Measurements from ENCODE around the gene CASP10. TPM values are rescaled to one million over a fixed set of nuclear protein-coding genes. Genes with fewer than 3 reads are reported as not detected.

The CASP10 gene
- polyA plus RNA-seq, 1 experiment, result 2.6 TPM

DNA sequence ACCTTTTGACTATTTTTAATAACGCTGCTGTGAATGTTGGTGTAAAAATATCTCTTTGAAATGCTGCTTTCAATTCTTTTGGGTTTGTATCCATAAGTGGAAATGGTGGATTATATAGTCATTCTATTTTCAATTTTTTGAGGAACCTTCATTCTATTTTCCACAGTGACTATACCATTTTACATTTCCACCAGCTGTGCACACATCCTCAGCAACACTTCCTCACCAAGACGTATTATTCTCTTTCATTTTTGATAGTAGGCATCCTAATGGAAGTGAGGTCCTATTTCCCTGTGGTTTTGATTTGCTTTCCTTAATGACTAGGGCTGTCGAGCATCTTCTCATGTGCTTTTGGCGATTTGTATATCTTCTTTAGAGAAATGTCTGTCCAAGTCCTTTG lies 14.8 kb downstream of the CASP10 start:
- Histone ChIP-seq H3K27me3 (ENCODE audit: control insufficient read depth, insufficient read depth, low read length) (peaks cover 2% of the 10 kb centered on the region), H3K9me3 (ENCODE audit: control insufficient read depth, insufficient read depth, low read length) (no peaks in the 10 kb centered on the region), H3K4me3 (ENCODE audit: low read depth, low read length) (no peak overlapping the region), H3K27ac (ENCODE audit: low read depth, low read length) (no peak overlapping the region)
- TF ChIP-seq, protein P1, sequence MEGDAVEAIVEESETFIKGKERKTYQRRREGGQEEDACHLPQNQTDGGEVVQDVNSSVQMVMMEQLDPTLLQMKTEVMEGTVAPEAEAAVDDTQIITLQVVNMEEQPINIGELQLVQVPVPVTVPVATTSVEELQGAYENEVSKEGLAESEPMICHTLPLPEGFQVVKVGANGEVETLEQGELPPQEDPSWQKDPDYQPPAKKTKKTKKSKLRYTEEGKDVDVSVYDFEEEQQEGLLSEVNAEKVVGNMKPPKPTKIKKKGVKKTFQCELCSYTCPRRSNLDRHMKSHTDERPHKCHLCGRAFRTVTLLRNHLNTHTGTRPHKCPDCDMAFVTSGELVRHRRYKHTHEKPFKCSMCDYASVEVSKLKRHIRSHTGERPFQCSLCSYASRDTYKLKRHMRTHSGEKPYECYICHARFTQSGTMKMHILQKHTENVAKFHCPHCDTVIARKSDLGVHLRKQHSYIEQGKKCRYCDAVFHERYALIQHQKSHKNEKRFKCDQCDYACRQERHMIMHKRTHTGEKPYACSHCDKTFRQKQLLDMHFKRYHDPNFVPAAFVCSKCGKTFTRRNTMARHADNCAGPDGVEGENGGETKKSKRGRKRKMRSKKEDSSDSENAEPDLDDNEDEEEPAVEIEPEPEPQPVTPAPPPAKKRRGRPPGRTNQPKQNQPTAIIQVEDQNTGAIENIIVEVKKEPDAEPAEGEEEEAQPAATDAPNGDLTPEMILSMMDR (IDR thresholded peaks at IDR 0.05; ENCODE audit: low read depth, low read length), result no peak
- DNase-seq (ENCODE audit: low read depth, low spot score), result no peak
- ChIA-PET POLR2A (no interaction called here), CTCF (no interaction called here)

DNA sequence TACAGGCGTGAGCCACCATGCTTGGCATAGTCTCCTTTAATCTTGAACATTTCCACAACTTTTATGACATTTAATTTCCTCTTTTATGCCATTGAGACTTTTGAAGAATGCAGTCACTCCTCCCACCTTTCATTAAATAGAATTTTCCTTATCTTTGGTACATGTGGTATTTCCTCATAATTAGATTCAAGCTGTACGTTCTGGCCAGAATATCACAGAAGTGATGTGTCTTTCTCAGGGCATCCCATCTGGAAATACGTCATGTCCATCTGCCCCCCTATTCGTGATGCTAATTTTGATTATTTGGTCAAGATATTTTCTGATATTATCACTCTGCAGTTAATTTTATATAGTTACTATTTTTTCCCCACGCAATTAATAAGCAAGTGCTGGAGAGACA lies 16.9 kb downstream of the CASP10 start:
- no peaks in the 10 kb centered on the region for H3K27me3 ChIP-seq (ENCODE audit: control insufficient read depth, insufficient read depth, low read length)
- TF ChIP-seq, protein P1 (IDR thresholded peaks at IDR 0.05; ENCODE audit: low read depth, low read length), result no peak
- no peak overlapping the region for H3K27ac ChIP-seq (ENCODE audit: low read depth, low read length)
- H3K4me3 ChIP-seq (ENCODE audit: low read depth, low read length), result no peak overlapping the region
- ChIA-PET CTCF (no interaction called here), POLR2A (no interaction called here)
- H3K9me3 ChIP-seq (ENCODE audit: control insufficient read depth, insufficient read depth, low read length), result no peaks in the 10 kb centered on the region
- DNase-seq (ENCODE audit: low read depth, low spot score), result no peak

DNA sequence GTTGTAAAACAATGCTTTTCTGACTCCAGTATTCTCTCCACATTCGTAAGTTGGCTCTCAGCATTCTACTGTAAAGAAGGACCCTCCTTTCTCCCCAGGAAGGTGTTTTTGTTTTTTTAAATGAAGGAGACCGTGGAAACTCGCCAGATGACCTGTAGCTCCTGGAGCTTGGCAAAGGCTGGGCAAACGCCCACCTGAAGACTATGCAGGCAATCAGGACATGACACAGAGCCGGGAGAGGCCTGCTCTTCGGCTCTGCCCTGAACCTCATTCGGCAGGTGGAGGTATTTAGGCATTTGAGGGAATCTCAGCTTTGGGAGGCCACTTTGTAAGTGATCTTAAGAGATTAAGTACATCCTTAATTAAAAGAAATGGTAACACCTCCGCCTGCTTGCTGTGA lies 17.4 kb downstream of the CASP10 start:
- Histone ChIP-seq H3K27me3 (ENCODE audit: control insufficient read depth, insufficient read depth, low read length) (no peaks in the 10 kb centered on the region), H3K4me3 (ENCODE audit: low read depth, low read length) (no peak overlapping the region), H3K9me3 (ENCODE audit: control insufficient read depth, insufficient read depth, low read length) (no peaks in the 10 kb centered on the region), H3K27ac (ENCODE audit: low read depth, low read length) (no peak overlapping the region)
- ChIA-PET CTCF (interaction anchor here (0.9 to 1.3 kb wide), 2 partner anchors 17 to 32 kb away, joined by 3 to 4 read pairs; partner anchors contain the start of gene CASP10), POLR2A (no interaction called here)
- TF ChIP-seq, protein P1 (IDR thresholded peaks at IDR 0.05; ENCODE audit: low read depth, low read length), result no peak
- DNase-seq (ENCODE audit: low read depth, low spot score), result no peak

DNA sequence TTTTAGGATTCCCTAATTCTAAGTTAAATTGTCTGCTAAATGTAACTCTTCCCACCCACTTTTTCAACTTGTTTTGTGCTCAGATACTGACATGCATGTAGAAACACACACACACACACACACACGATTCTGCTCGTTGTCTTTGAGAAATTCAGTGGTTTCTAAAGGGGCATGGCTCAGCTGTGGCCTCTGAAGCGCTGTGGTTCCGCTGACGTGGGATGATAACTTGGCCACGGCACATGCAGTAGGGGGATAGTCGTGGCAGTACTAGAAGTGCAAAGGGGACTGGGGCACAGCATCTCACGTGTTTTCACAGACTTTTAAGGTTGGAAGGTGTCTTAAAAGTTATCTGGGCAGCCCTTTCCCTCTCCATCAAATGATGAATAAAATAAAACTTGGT lies 18.4 kb downstream of the CASP10 start:
- ChIA-PET CTCF (interaction anchor here (0.9 to 1.3 kb wide), 2 partner anchors 18 to 31 kb away, joined by 3 to 4 read pairs; partner anchors contain the start of gene CASP10), POLR2A (no interaction called here)
- TF ChIP-seq, protein P1 (IDR thresholded peaks at IDR 0.05; ENCODE audit: low read depth, low read length), result no peak

GRCh38 chr2:201203916-201204654 lies 21.1 kb downstream of the CASP10 start:
- ChIA-PET POLR2A (interaction anchor here (0.7 kb wide), 1 partner anchor 738 kb away, joined by 5 read pairs; no protein-coding TSS in a partner anchor), CTCF (interaction anchor here (0.7 kb wide), 1 partner anchor 669 kb away, joined by 3 read pairs; no protein-coding TSS in a partner anchor)
- H3K4me3 ChIP-seq (ENCODE audit: low read depth, low read length), result no peak overlapping the region
- H3K27me3 ChIP-seq (ENCODE audit: control insufficient read depth, insufficient read depth, low read length), result no peaks in the 10 kb centered on the region
- H3K27ac ChIP-seq (ENCODE audit: low read depth, low read length), result no peak overlapping the region
- no peaks in the 10 kb centered on the region for H3K9me3 ChIP-seq (ENCODE audit: control insufficient read depth, insufficient read depth, low read length)
- TF ChIP-seq, protein P1 (IDR thresholded peaks at IDR 0.05; ENCODE audit: low read depth, low read length), result no peak
- DNase-seq (ENCODE audit: low read depth, low spot score), result peak; percentile 34

More for the DNA sequence above, 18.4 kb downstream of the CASP10 start:
- Histone ChIP-seq H3K9me3 (ENCODE audit: control insufficient read depth, insufficient read depth, low read length) (no peaks in the 10 kb centered on the region), H3K27me3 (ENCODE audit: control insufficient read depth, insufficient read depth, low read length) (no peaks in the 10 kb centered on the region), H3K4me3 (ENCODE audit: low read depth, low read length) (no peak overlapping the region), H3K27ac (ENCODE audit: low read depth, low read length) (no peak overlapping the region)
- no peak for DNase-seq (ENCODE audit: low read depth, low spot score)

Data from AG04450 (cell line).